GM19397 (cell line): ENCODE measurements around the gene TNFRSF6B.

Experiments used
- ATAC-seq: cut with Tn5 transposase; IDR thresholded peaks from one replicate; pipeline ENCODE4 v1.9.1; 2021; ENCODE audit warnings: mild to moderate bottlenecking, moderate library complexity; ENCODE audit not compliant: unreplicated experiment

TNFRSF6B gene

DNA sequence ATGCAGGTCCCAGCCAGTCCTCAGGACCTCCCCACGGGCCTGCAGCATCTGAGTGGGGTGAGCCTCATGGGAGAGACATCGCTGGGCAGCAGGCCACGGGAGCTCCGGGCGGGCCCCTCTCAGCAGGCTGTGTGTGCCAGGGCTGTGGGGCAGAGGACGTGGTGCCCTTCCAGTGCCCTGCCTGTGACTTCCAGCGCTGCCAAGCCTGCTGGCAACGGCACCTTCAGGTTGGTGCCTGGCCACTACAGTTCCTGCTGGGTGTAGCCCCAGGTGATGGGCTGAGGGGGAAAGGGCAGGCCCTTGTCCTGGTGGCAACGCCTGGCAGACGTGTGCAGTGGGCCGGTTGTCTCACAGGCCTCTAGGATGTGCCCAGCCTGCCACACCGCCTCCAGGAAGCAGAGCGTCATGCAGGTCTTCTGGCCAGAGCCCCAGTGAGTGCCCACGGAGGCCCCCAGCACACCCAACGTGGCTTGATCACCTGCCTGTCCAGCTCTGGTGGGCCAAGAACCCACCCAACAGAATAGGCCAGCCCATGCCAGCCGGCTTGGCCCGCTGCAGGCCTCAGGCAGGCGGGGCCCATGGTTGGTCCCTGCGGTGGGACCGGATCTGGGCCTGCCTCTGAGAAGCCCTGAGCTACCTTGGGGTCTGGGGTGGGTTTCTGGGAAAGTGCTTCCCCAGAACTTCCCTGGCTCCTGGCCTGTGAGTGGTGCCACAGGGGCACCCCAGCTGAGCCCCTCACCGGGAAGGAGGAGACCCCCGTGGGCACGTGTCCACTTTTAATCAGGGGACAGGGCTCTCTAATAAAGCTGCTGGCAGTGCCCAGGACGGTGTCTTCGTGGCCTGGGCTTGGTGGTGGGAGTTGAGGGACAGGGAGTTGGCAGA lies 787 bp upstream of the TNFRSF6B start:
- ATAC-seq, result no peak

DNA sequence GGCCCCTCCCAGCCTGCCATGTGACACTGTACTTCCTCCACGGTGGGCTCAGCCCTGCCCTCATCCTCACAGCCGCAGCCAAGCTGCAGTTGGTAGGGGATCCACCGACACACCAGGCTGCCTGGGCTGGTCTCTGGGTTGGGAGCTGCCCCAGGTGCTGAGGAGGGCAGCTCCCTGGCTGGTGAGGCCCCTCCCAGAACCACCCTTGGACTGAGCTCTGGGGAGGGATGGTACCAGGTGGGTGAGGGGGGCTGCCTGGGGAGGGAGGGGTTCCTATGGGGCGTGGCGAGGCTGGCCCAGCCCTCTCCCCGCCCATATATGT lies 185 bp upstream of the TNFRSF6B start:
- ATAC-seq, result no peak

GRCh38 chr20:63697357-63697867 lies 960 bp downstream of the TNFRSF6B start:
- no peak for ATAC-seq

- ATAC-seq, result no peak
These were observed 1.6 kb downstream of the TNFRSF6B start for GRCh38 chr20:63697868-63698545.

GRCh38 chr20:63698739-63699465 lies 2.5 kb downstream of the TNFRSF6B start:
- no peak for ATAC-seq

GRCh38 chr20:63699466-63700198 lies 3.2 kb downstream of the TNFRSF6B start:
- no peak for ATAC-seq

- no peak for ATAC-seq
These were observed 4.0 kb downstream of the TNFRSF6B start for GRCh38 chr20:63700199-63701050.

GRCh38 chr20:63701051-63701328 lies 4.5 kb downstream of the TNFRSF6B start:
- ATAC-seq, result no peak

DNA sequence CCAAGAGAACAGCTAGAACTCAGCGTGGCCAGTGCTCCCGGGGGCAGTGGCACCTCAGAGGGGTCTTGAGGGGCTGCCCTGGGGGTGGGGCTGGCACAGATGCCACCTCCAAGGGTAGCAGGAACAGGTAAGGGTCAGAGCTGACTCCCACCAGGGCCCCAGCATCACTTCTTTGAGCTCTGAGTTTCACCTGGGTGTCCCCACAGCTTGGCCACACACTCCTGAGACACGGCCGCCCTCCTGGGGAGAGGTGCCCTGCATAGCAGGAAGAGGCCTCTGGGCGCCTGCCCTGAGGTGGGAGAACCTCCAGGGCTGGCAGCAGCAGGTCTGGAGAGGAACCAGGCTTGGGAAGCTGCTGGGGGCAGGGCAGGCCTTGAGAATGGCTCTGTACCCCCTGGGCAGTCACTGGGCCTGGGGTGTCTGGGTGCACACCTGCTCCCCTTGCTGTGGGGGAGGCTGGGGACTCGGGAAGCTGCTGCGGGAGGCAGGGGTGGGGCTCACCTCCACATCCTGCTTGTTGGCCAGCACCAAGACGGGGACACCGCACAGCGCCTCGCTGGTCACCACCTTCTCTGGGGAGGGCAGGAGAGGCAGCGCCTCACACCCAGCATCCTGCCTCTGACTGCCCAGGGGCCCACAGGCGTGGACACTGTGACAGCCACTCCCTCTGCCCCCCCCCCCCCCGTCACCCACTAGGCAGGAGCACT lies 5.0 kb downstream of the TNFRSF6B start:
- ATAC-seq, result no peak

- ATAC-seq, result no peak
These were observed 5.7 kb downstream of the TNFRSF6B start for GRCh38 chr20:63702036-63702665.

- no peak for ATAC-seq
These were observed 6.5 kb downstream of the TNFRSF6B start for GRCh38 chr20:63702751-63703470.

DNA sequence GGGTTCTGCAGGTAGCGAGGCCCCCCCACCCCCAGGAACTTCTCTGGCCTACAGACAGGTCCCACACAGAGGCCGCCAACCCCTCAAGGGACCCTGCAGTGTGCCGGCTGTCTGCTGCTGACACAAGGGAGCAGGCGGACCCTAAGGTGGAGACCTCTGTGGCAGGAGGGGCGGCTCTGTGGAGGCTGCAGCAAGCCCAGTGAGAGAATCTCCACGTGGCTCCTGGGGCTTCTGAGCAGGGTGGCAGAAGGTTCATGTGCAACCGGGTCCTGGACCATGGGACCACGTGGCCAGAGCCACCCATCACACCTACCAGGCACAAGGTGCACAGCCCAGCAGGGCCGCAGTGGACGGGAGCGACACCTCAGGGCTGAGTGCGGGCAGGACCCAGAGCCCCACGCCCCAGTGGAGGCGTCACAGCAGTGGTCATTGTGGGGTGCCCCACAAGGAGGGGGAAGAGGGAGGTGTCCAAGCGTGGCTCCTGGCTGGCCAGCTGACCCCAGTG lies 7.1 kb downstream of the TNFRSF6B start:
- ATAC-seq, result no peak

- ATAC-seq, result no peak
These were observed 7.7 kb downstream of the TNFRSF6B start for GRCh38 chr20:63703976-63704748.

- ATAC-seq, result no peak
These were observed 8.3 kb downstream of the TNFRSF6B start for GRCh38 chr20:63704749-63705117.

DNA sequence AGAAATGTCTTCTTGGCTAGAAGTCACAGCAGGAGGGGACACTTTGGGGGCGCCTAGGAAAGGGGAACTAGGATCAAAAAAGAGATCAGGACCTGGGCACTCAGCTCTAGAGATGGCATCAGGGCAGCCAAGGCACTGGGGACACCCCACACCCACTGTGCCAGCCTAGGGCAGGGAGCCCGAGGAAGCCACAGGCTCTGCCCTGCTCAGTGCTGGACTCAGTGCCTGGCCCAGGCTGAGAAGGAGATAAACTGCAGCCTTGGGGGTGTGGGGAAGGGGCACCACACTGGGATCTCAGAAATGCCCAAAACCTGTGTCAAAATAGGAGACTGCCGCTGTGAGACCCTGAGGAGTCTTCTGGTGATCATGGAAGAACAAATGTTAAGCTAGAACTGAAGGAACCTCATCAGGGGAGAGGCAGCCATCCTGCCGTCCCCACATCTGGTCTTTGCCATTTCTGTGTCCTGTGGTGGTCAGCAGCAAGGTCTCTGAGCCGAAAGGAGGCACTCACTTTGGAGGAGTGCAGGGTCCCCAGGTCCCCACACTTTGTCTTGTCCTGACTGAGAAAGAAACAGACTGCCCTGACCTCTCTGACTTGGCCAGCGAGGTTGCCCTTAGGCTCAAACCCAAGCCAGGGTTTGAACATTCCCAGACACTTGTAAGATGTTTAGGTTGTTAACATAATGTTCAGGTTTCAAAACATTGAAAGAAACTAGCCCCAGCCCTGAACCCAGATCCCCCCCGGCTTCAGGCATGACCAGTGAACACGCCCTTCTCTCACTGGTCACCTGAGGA lies 9.0 kb downstream of the TNFRSF6B start:
- ATAC-seq, result no peak

GRCh38 chr20:63706027-63706695 lies 9.7 kb downstream of the TNFRSF6B start:
- ATAC-seq, result no peak
